Activated CD4-positive, alpha-beta T cell treated with anti-CD3 and anti-CD28 coated beads, Interleukin-2, amount 50 U/mL, for 24 hours (primary cell): Measurements from ENCODE around the gene MYPOP.
"Not testable (repeated sequence)": the region's sequence is repeated elsewhere in the genome, so short reads cannot be mapped to it uniquely, and the experiment has no call there.

Experiments
- DNase-seq, 2 donors: peaks; one replicate each; pipeline ENCODE4 v3.0.0-alpha.2; 2020; ENCODE audit warnings: low read depth in 1 of 2, low spot score in 1 of 2

Gene MYPOP

GRCh38 chr19:45883881-45884681 is 18.3 kb downstream of the MYPOP start:
- no peak for DNase-seq

GRCh38 chr19:45883586-45883880 is 18.9 kb downstream of the MYPOP start:
- DNase-seq: no peak

GRCh38 chr19:45882652-45883585 is 19.5 kb downstream of the MYPOP start:
- peak; percentile 71 to 75 for DNase-seq

- DNase-seq: no peak
These were observed 20.4 kb downstream of the MYPOP start for GRCh38 chr19:45881909-45882528.

- DNase-seq: no peak
These were observed 21.1 kb downstream of the MYPOP start for GRCh38 chr19:45881082-45881908.

GRCh38 chr19:45879971-45880370 is 22.4 kb downstream of the MYPOP start:
- DNase-seq: no peak

- DNase-seq: no peak
These were observed 23.4 kb downstream of the MYPOP start for GRCh38 chr19:45879055-45879454.

- no peak for DNase-seq
These were observed 24.2 kb downstream of the MYPOP start for GRCh38 chr19:45878043-45878794.

GRCh38 chr19:45876411-45877197 is 25.8 kb downstream of the MYPOP start:
- peak in 1 of 2 donors; percentile 24 for DNase-seq

GRCh38 chr19:45876161-45876410 is 26.3 kb downstream of the MYPOP start:
- no peak for DNase-seq

GRCh38 chr19:45874620-45874966 is 27.8 kb downstream of the MYPOP start:
- DNase-seq: no peak

GRCh38 chr19:45873219-45873772 is 29.1 kb downstream of the MYPOP start:
- DNase-seq: no peak

- no peak for DNase-seq
These were observed 30.1 kb downstream of the MYPOP start for GRCh38 chr19:45872095-45872919.

GRCh38 chr19:45870798-45871197 is 31.6 kb downstream of the MYPOP start:
- DNase-seq: no peak

GRCh38 chr19:45867241-45867640 is 35.2 kb downstream of the MYPOP start:
- not testable (repeated sequence) for DNase-seq

- DNase-seq: no peak
These were observed 35.8 kb downstream of the MYPOP start for GRCh38 chr19:45866400-45867176.

- no peak for DNase-seq
These were observed 37.0 kb downstream of the MYPOP start for GRCh38 chr19:45865269-45865948.
